ENCODE measurements around the gene FH.
A peak's percentile ranks its signal among the peaks of the same experiment; 100 is the strongest.

DNA sequence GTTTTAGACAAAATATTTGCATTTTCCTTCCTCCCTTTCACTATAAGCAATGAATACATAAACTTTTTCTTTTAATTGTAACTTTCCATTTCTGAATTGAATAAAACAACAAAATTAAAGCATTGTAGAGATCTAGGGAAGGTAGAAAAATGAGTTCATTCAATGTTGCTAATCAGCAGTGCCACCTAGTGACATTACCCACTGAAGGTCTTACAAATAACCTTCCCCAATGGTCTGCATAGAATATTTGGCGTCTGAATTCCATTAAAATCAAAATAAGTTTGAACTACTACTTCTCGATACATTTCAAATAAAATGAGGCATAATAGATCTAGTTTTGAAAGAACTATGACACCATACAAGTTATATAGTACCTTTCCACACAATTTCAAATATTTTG is 19.6 kb downstream of the FH start:
- TF ChIP-seq, protein P1, sequence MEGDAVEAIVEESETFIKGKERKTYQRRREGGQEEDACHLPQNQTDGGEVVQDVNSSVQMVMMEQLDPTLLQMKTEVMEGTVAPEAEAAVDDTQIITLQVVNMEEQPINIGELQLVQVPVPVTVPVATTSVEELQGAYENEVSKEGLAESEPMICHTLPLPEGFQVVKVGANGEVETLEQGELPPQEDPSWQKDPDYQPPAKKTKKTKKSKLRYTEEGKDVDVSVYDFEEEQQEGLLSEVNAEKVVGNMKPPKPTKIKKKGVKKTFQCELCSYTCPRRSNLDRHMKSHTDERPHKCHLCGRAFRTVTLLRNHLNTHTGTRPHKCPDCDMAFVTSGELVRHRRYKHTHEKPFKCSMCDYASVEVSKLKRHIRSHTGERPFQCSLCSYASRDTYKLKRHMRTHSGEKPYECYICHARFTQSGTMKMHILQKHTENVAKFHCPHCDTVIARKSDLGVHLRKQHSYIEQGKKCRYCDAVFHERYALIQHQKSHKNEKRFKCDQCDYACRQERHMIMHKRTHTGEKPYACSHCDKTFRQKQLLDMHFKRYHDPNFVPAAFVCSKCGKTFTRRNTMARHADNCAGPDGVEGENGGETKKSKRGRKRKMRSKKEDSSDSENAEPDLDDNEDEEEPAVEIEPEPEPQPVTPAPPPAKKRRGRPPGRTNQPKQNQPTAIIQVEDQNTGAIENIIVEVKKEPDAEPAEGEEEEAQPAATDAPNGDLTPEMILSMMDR (conservative IDR thresholded peaks at IDR 0.05; ENCODE audit: low read length): peak; percentile 81
- no peak for TF ChIP-seq EZH2phosphoT487 (IDR thresholded peaks at IDR 0.05; ENCODE audit: borderline replicate concordance, low read depth, low read length)

Data from OCI-LY7 (cell line).